ENCODE data around the gene SLC12A8.

GRCh38 chr3:125186261-125186787 lies 26.2 kb downstream of the SLC12A8 start:
- no peak for TF ChIP-seq CTCF (conservative IDR thresholded peaks at IDR 0.05 in 1 of 2, IDR thresholded peaks at IDR 0.05 in 1 of 2; ENCODE audit: low read depth in 1 of 2, low read length in 2 of 2)
- TF ChIP-seq EZH2 (IDR thresholded peaks at IDR 0.05; ENCODE audit: low read length, missing control alignments): no peak
